NCI-H2171 treated with DMSO at 0.1 percent for 48 hours (cell line): Measurements from ENCODE around the gene TXNDC16.
"Not testable (repeated sequence)": the region's sequence is repeated elsewhere in the genome, so short reads cannot be mapped to it uniquely, and the experiment has no call there.

Experiments used
- DNase-seq: peaks from one replicate; lab custom pipeline; 2025; lab: John Stamatoyannopoulos, UW

Gene TXNDC16

GRCh38 chr14:52545584-52546317 is 6.6 kb downstream of the TXNDC16 start:
- DNase-seq: no peak

- no peak for DNase-seq
Measured at GRCh38 chr14:52538623-52539022, 13.7 kb downstream of the TXNDC16 start.

GRCh38 chr14:52536269-52536668 is 16.0 kb downstream of the TXNDC16 start:
- no peak for DNase-seq

GRCh38 chr14:52531481-52531880 is 20.8 kb downstream of the TXNDC16 start:
- no peak for DNase-seq

- no peak for DNase-seq
Measured at GRCh38 chr14:52527052-52527451, 25.3 kb downstream of the TXNDC16 start.

GRCh38 chr14:52522581-52523345 is 29.5 kb downstream of the TXNDC16 start:
- no peak for DNase-seq

GRCh38 chr14:52522033-52522432 is 30.3 kb downstream of the TXNDC16 start:
- no peak for DNase-seq

- DNase-seq: no peak
Measured at GRCh38 chr14:52514046-52514811, 38.1 kb downstream of the TXNDC16 start.

GRCh38 chr14:52513249-52513648 is 39.1 kb downstream of the TXNDC16 start:
- no peak for DNase-seq

GRCh38 chr14:52494444-52494843 is 57.9 kb downstream of the TXNDC16 start:
- no peak for DNase-seq

GRCh38 chr14:52485350-52485960 is 66.8 kb downstream of the TXNDC16 start:
- DNase-seq: no peak

- no peak for DNase-seq
Measured at GRCh38 chr14:52481864-52482263, 70.4 kb downstream of the TXNDC16 start.

- peak; percentile 38 for DNase-seq
Measured at GRCh38 chr14:52473557-52473956, 78.7 kb downstream of the TXNDC16 start.

- no peak for DNase-seq
Measured at GRCh38 chr14:52472728-52473127, 79.6 kb downstream of the TXNDC16 start.

GRCh38 chr14:52472251-52472650 is 80.1 kb downstream of the TXNDC16 start:
- DNase-seq: not testable (repeated sequence)

- no peak for DNase-seq
Measured at GRCh38 chr14:52467515-52468266, 84.6 kb downstream of the TXNDC16 start.

GRCh38 chr14:52464175-52464574 is 88.1 kb downstream of the TXNDC16 start:
- DNase-seq: no peak

GRCh38 chr14:52463375-52463774 is 88.9 kb downstream of the TXNDC16 start:
- DNase-seq: no peak

GRCh38 chr14:52461721-52462120 is 90.6 kb downstream of the TXNDC16 start:
- DNase-seq: no peak

- no peak for DNase-seq
Measured at GRCh38 chr14:52458721-52459085, 93.6 kb downstream of the TXNDC16 start.

GRCh38 chr14:52457411-52457810 is 94.9 kb downstream of the TXNDC16 start:
- no peak for DNase-seq
